Loucy (cell line): ENCODE data around the gene PDLIM3.

Experiments
- H2AFZ ChIP-seq: fragments of 200-600 bp; sonication (generic); 2 replicates; pipeline ENCODE4 v1.6.0; 2016; ENCODE audit warnings: antibody characterized with exemption, mild to moderate bottlenecking, low read length, moderate library complexity
- H3F3A ChIP-seq: fragments of 200-600 bp; 2 replicates; pipeline ENCODE4 v1.6.0; 2016; ENCODE audit warnings: antibody characterized with exemption, low read depth, mild to moderate bottlenecking
- H3K27me3 ChIP-seq: fragments of 200-600 bp; sonication (generic); 2 replicates; pipeline ENCODE4 v1.6.1; 2014; ENCODE audit warnings: low read length, mild to moderate bottlenecking; ENCODE audit not compliant: insufficient read depth, poor library complexity, severe bottlenecking
- H3K36me3 ChIP-seq: fragments of 200-600 bp; sonication (generic); 2 replicates; pipeline ENCODE4 v1.6.1; 2016; ENCODE audit warnings: low read length; ENCODE audit not compliant: insufficient read depth
- H3K4me1 ChIP-seq: fragments of 200-600 bp; sonication (generic); 2 replicates; pipeline ENCODE4 v1.5.1; 2014; ENCODE audit warnings: low read length, mild to moderate bottlenecking; ENCODE audit not compliant: insufficient read depth, poor library complexity, severe bottlenecking
- H3K4me2 ChIP-seq: fragments of 200-600 bp; sonication (generic); 2 replicates; pipeline ENCODE4 v1.6.0; 2014; ENCODE audit warnings: antibody characterized with exemption, low read length, low read depth, mild to moderate bottlenecking; ENCODE audit not compliant: poor library complexity, severe bottlenecking
- H3K4me3 ChIP-seq: fragments of 200-600 bp; sonication (generic); 2 replicates; pipeline ENCODE4 v1.5.1; 2014; ENCODE audit warnings: low read length, mild to moderate bottlenecking, mixed read lengths; ENCODE audit not compliant: poor library complexity, severe bottlenecking
- H3K79me2 ChIP-seq: fragments of 200-600 bp; sonication (generic); 2 replicates; pipeline ENCODE4 v1.6.1; 2014; ENCODE audit warnings: low read length; ENCODE audit not compliant: insufficient read depth
- H3K9ac ChIP-seq: fragments of 200-600 bp; sonication (generic); 2 replicates; pipeline ENCODE4 v1.6.0; 2014; ENCODE audit warnings: mild to moderate bottlenecking, low read depth, low read length, moderate library complexity; ENCODE audit not compliant: poor library complexity, severe bottlenecking
- H3K9me2 ChIP-seq: fragments of 200-600 bp; sonication (generic); replicated peaks from 2 replicates; pipeline ENCODE4 v1.6.1; 2016; ENCODE audit warnings: low read depth, low read length, mixed read lengths
- H3K9me3 ChIP-seq: fragments of 200-600 bp; sonication (generic); 2 replicates; pipeline ENCODE4 v1.6.1; 2014; ENCODE audit warnings: mild to moderate bottlenecking, antibody characterized with exemption, low read length, low read depth; ENCODE audit not compliant: insufficient read depth
- H4K20me1 ChIP-seq: fragments of 200-600 bp; sonication (generic); 2 replicates; pipeline ENCODE4 v1.6.0; 2014; ENCODE audit warnings: antibody characterized with exemption, low read length, mild to moderate bottlenecking; ENCODE audit not compliant: insufficient read depth, poor library complexity, severe bottlenecking
- EZH2phosphoT487 ChIP-seq: fragments of 200-600 bp; IDR thresholded peaks from 2 replicates; pipeline ENCODE4 v1.6.1; 2018; ENCODE audit warnings: antibody characterized with exemption, mild to moderate bottlenecking, moderate library complexity, borderline replicate concordance
- TF ChIP-seq, protein P1 (sequence below): fragments of 200-600 bp; sonication (generic); conservative IDR thresholded peaks from 2 replicates; pipeline ENCODE4 v1.5.1; 2014; ENCODE audit warnings: mild to moderate bottlenecking, antibody characterized with exemption, low read length

The PDLIM3 gene

DNA sequence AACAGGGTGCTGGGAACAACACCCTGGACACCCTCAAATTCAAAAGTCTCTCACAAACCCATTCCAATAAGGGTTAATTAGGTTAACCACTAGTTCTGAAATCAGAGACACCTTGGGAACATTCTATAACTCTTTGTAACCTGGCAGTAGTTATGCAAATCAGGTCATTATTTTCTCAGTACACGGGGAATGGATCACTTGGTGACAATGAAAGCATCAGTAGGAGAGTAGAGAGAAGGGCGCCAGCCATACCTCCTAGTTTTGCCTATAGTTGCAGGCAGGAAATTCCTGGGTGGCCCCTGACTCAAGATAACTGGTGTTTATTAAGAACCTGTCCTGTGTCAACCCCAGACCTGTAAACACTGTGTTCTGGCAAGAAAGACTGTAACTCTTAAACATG, 66.3 kb downstream of the PDLIM3 start:
- Histone ChIP-seq H4K20me1 (no peaks in the 10 kb centered on the region), H3K36me3 (no peaks in the 10 kb centered on the region), H3K9me2 (no peaks in the 10 kb centered on the region), H3K4me1 (no peaks in the 10 kb centered on the region), H3F3A (no peaks in the 10 kb centered on the region), H2AFZ (no peak overlapping the region), H3K9ac (no peak overlapping the region), H3K27me3 (no peaks in the 10 kb centered on the region), H3K9me3 (no peaks in the 10 kb centered on the region), H3K4me3 (no peak overlapping the region), H3K4me2 (no peak overlapping the region), H3K79me2 (no peaks in the 10 kb centered on the region)
- TF ChIP-seq EZH2phosphoT487 = no peak
- TF ChIP-seq, protein P1, sequence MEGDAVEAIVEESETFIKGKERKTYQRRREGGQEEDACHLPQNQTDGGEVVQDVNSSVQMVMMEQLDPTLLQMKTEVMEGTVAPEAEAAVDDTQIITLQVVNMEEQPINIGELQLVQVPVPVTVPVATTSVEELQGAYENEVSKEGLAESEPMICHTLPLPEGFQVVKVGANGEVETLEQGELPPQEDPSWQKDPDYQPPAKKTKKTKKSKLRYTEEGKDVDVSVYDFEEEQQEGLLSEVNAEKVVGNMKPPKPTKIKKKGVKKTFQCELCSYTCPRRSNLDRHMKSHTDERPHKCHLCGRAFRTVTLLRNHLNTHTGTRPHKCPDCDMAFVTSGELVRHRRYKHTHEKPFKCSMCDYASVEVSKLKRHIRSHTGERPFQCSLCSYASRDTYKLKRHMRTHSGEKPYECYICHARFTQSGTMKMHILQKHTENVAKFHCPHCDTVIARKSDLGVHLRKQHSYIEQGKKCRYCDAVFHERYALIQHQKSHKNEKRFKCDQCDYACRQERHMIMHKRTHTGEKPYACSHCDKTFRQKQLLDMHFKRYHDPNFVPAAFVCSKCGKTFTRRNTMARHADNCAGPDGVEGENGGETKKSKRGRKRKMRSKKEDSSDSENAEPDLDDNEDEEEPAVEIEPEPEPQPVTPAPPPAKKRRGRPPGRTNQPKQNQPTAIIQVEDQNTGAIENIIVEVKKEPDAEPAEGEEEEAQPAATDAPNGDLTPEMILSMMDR = no peak

DNA sequence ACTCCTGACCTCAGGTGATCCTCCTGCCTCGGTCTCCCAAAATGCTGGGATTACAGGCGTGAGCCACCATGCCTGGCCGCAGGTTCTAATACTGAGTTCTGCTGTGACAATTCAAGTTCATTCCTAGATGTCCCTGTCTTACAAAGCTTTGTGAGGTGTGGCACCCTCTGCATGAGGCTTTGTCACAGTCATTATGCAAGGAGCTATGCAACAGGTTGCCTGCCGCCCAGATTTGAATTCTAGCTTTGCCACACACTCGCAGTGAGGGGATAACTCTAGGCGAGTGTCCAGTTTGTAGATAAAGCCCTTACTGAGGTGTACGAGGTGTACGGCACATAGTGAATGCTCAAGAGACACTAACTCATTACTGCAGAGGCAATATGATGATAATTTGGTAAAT, 67.3 kb downstream of the PDLIM3 start:
- Histone ChIP-seq H3K9me3 (no peaks in the 10 kb centered on the region), H3K9me2 (no peaks in the 10 kb centered on the region), H3K9ac (no peak overlapping the region), H3F3A (no peaks in the 10 kb centered on the region), H4K20me1 (no peaks in the 10 kb centered on the region), H3K4me1 (no peaks in the 10 kb centered on the region), H3K4me3 (no peak overlapping the region), H3K36me3 (no peaks in the 10 kb centered on the region), H2AFZ (no peak overlapping the region), H3K79me2 (no peaks in the 10 kb centered on the region), H3K27me3 (no peaks in the 10 kb centered on the region), H3K4me2 (no peak overlapping the region)
- no peak for TF ChIP-seq EZH2phosphoT487
- TF ChIP-seq, protein P1 = no peak

DNA sequence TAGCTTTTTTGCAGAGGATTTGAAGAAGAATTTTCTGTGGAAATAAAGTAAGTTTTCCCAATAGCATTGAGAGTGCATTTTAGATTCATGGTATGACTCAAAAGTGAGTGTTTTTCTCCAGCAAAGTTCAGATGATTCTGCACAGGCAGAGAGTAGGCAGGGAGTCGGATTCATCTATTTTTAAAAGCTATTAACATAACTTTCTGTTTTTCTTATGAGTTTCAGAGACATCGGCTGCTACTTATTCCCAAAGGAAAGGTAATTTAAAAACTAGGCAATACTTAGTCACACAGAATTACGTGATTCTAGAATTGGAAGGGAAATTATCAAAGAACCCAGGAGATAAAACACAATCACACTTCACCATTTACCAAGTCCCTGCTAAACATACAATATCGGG, 68.2 kb downstream of the PDLIM3 start:
- no peaks in the 10 kb centered on the region for H3K27me3 ChIP-seq
- H3K4me2 ChIP-seq = no peak overlapping the region
- no peaks in the 10 kb centered on the region for H3F3A ChIP-seq
- H3K4me3 ChIP-seq = no peak overlapping the region
- H3K36me3 ChIP-seq = no peaks in the 10 kb centered on the region
- H4K20me1 ChIP-seq = no peaks in the 10 kb centered on the region
- H3K79me2 ChIP-seq = no peaks in the 10 kb centered on the region
- no peak overlapping the region for H3K9ac ChIP-seq
- H3K9me2 ChIP-seq = no peaks in the 10 kb centered on the region
- no peak for TF ChIP-seq EZH2phosphoT487
- H2AFZ ChIP-seq = no peak overlapping the region
- no peaks in the 10 kb centered on the region for H3K9me3 ChIP-seq
- H3K4me1 ChIP-seq = no peaks in the 10 kb centered on the region

DNA sequence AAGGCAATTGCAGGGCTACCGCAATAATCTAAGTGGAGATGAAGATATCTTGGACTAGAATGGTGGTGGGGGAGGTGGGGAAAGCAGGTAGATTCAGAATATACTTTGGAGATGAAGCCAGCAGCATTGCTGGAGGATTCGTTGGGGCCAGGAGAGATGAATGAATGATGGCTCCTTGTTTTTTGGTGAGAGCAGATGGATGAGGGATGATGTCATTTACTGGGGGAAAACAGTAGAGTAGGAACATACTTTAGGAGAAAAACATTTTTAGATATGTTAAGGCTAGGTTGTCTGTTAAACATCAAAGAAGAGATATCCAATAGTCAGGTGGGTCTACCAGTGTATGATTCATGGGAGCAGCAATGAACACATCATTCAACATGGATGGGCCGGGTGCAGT, 69.6 kb downstream of the PDLIM3 start:
- TF ChIP-seq EZH2phosphoT487 = no peak
- H3K9me3 ChIP-seq = no peaks in the 10 kb centered on the region
- H3F3A ChIP-seq = no peaks in the 10 kb centered on the region
- H3K4me1 ChIP-seq = no peaks in the 10 kb centered on the region
- no peaks in the 10 kb centered on the region for H4K20me1 ChIP-seq
- no peaks in the 10 kb centered on the region for H3K79me2 ChIP-seq
- no peak overlapping the region for H2AFZ ChIP-seq
- no peak overlapping the region for H3K4me3 ChIP-seq
- no peaks in the 10 kb centered on the region for H3K27me3 ChIP-seq
- H3K36me3 ChIP-seq = no peaks in the 10 kb centered on the region
- H3K9ac ChIP-seq = no peak overlapping the region
- H3K4me2 ChIP-seq = no peak overlapping the region
- no peaks in the 10 kb centered on the region for H3K9me2 ChIP-seq
